Stimulated activated CD8-positive, alpha-beta memory T cell treated with anti-CD3 and anti-CD28 coated beads, Interleukin-4, amount 100 ng/mL, for 4 hours (primary cell): Measurements from ENCODE around the gene BPI.
"Not testable (repeated sequence)": the region's sequence is repeated elsewhere in the genome, so short reads cannot be mapped to it uniquely, and the experiment has no call there.

Experiments
- DNase-seq, 2 donors: peaks; one replicate each; pipeline ENCODE4 v3.0.0-alpha.2; 2020; ENCODE audit warnings: low read depth in 2 of 2, low spot score in 1 of 2

The BPI gene

GRCh38 chr20:38303908-38304379 is at the start of gene BPI:
BPI (plus strand) TSS chr20:38304156; CDS start chr20:38304224, 68 bp downstream.
- DNase-seq: no peak

DNA sequence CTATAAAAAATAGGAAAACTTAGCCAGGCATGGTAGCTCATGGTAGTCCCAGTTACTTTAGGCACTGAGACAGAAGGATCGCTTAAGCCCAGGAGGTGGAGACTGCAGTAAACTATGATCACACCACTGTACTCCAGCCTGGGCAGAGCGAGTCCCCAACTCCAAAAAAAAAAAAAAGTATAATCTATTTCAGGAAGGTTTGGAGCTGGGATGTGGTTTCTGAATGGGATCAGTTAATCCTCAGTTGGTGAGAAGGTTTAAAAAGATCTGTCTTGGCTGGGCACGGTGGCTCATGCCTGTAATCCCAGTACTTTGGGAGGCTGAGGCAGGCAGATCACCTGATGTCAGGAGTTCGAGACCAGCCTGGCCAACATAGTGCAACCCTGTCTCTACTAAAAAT is 49.3 kb upstream of the BPI start:
- DNase-seq: not testable (repeated sequence)

- no peak for DNase-seq
These were observed 48.6 kb upstream of the BPI start for GRCh38 chr20:38255393-38255792.

GRCh38 chr20:38256021-38256420 is 47.9 kb upstream of the BPI start:
- no peak for DNase-seq

GRCh38 chr20:38256966-38257365 is 47.0 kb upstream of the BPI start:
- DNase-seq: no peak

DNA sequence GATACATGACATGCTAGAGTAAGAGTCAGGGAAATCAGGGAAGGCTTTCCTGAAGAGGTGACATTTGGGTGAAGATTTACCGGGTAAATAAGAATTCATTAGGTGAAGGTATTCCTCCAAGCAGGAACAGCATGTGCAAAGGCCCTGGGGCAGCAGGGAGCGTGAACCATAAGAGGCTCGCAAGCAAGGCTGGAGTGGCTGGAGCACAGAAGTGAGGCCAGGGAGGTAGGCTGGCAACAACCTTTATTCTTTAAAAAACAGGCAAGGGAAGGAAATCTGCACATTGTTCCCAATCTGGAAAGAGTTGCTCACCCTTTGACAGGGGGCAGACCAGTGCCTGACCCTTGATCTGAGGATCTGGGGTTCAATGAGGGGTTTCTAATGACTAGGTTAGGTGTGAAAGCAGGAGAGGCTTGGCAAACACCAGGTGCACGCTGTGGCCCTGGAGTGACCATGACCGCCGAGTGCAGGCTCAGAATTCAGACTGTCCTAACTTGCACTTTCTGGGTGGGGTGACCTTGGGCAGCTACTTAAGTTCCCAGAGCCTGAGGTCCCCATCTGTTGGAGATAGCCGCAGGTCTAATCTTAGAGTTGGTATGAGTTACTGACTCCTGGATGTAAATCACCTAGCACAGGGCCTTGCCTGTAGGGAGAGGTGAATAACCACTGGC is 45.3 kb upstream of the BPI start:
- DNase-seq: no peak

DNA sequence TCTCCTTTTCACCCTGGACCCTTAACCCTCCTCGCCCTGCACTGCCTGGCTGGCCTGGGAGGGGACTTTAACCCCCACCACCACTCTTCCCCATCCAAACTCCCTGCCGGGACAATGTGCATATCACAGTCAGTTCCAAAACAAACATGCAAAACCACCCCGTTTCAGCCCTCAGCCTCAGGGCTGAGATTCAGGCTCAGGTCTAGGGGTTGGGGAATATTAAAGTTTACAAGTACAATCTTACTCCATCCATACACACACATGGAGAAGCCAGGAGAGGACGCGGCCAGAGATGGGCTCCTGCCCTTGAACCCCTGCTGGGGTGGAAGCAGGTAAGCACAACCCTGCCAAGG is 44.0 kb upstream of the BPI start:
- no peak for DNase-seq

- DNase-seq: no peak
These were observed 43.4 kb upstream of the BPI start, which contains the start of gene KIAA1755 for GRCh38 chr20:38260378-38261053. KIAA1755 (minus strand) TSS chr20:38260735; CDS start chr20:38260500, 235 bp downstream.

DNA sequence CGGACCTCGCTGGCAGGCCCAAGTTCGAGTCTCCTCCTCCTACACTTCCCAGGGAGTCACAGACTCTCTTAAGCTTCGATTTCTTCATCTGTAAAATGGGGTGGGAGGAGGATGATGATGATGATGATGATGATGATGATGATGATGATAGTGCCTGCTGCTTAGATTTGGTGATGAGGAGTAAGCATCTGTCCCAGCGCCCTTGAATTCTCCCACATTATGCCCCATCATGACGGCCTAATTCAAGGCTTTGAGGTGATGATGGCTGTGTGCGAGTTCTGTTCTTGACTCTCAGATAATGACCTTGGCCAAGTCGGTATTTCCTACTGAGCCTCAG is 42.9 kb upstream of the BPI start:
- DNase-seq: no peak

- no peak for DNase-seq
These were observed 41.0 kb upstream of the BPI start for GRCh38 chr20:38262931-38263330.

DNA sequence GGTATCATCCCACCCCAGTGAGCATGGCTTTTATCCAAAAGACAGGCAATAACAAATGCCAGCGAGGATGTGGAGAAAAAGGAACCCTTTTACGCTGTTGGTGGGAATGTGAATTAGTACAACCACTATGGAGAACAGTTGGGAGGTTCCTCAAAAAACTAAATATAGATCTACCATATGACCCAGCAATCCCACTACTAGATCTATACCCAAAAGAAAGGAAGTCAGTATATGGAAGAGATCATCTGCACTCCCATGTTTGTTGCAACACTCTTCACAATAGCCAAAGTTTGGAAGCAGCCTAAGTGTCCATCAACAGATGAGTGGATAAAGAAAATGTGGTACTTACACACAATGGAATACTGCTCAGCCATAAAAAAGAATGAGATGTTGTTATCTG is 37.5 kb upstream of the BPI start:
- no peak for DNase-seq

DNA sequence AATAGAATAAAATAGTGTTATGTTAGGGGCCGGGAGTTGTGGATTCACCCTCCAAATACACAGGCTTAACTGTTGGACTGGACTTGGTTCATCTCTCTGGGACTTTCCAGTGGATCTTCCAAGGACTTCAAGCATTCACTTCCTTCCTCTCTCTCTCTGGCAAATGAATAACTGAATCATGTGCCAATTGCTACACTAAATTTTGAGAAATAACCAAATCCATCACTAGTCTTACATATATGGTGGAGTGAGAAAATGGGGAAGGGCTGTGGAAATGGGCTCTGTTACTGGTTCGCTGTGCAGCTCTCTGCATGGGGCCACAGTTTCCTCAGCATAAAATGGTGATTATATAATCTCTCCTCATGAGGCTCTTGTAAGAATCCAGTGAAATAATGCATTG is 36.7 kb upstream of the BPI start:
- DNase-seq: no peak

DNA sequence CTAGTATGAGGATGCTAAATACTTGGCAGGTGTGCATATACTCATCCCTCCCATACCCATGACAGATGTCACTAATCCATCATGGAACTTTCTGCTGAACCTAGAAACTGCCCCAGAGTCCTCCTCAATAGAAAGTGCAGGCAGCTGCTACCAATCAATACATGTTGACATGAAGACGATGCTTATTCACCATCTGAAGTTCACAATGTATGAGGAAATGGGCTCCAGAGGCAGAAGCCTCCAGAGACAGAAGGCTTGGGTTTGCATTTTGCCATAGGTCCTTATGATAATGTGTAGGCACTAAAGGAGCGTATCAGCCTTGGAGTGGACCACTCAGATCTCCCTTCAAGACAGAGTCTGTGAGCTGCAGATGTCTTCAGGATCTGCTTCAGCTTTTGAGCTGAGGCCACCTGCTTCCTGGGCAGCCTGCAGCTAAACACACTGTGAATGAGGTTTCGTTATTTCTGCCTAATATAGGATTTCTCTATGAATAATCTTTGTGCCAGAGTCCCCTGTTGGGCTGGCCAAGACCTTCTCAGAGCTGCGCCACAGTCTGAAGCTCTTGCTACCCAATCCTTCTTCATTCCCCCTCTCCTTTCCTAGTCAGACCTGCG is 35.9 kb upstream of the BPI start:
- no peak for DNase-seq

- no peak for DNase-seq
These were observed 34.9 kb upstream of the BPI start for GRCh38 chr20:38269040-38269439.

DNA sequence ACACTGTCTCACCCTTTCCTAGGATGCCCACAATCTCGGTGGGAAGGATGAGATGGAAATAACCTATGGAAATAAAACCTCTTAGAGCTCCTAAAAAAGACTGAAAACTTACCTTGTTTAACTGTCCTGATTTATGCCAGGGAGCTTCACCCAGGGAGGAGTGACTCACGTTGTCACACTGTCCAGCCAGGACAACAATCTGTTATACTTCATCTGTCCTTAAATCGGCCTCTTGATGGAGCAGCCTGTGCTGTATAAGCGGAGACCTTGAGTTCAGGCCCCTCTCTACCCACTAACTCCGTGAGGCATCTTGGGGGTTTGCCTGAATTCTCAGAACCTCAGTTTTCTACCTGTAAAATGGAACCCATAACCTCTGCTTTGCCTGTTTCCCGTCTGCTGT is 34.2 kb upstream of the BPI start:
- DNase-seq: no peak

DNA sequence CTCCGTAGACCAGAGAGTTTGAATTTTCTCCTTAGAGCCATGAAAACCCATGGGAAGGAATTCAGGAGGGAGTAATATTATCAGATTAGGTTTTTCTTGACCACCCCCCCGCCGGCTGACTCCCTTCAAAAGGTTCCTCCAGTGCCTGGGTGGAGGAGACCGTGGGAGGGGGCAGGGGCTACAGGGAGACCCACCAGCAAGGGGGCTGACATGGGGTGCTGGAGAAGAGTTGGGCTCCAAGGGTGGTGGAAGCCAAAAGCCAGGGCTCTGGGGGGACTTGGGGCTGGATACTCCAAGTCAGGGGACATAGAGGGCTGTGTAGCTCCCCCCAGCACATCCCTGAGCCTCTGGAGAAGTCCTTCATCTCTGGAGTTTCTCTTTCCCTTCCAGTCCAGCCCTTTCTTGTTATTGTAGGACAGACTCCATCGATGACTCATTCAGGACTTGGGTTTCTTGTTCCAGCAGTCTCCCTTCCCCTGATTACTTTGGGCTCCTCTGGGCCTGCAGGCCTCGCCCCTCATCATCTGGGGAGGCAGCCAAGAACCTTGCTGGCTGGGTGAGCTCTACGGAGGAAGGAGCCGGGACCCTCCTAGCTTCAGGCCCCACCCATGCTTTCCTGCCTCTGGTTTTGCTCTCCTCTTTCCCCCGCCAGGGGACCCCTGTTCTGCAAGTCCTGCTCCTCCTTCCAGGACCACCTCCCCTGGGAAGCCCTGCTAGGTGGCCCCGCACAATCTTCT is 32.9 kb upstream of the BPI start:
- DNase-seq: no peak

GRCh38 chr20:38271608-38272120 is 32.3 kb upstream of the BPI start:
- no peak for DNase-seq

DNA sequence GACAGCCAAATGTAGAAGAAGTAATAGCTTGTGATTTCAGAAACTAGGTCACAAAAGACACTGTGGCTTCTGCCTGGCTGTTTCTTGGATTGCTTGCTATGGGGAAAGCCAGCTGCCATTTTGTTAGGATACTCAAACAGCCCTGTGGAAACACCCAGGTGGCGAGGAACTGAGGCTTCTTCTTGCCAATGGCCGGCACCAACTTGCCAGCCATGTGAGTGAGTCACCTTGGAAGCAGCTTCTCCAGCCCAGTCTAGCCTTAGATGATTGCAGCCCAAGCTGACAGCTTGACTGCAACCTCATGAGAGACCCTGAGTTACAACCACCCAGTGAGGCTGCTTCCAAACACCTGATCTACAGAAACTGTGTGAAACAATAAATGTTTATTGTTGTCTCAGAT is 31.6 kb upstream of the BPI start:
- no peak for DNase-seq

DNA sequence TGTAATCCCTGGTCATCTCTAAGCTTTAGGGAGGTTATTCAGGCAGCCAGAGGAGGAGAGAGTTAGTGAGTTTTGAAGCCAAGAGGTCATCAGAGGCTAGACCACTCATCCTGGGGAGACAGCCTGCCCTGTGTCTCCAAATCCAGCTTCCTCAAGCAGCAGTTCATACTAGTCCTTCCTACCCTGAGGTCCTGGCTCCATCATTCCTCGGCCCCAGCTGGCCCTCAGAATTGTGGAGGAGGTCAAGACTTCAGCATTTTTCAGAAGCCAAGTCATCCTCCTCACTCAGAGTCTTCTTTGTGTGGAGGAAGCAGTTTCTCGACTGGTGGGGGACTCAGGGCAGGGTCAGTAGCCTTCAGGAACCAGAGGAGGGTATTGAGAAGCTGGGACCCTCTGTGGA is 31.0 kb upstream of the BPI start:
- DNase-seq: no peak

GRCh38 chr20:38275815-38276550 is 28.0 kb upstream of the BPI start:
- DNase-seq: no peak

- DNase-seq: no peak
These were observed 26.7 kb upstream of the BPI start for GRCh38 chr20:38277285-38277684.
